Suprapubic skin (tissue), 3 donors: ENCODE data around the gene BRD3OS.

Source experiments
- POLR2A ChIP-seq, 2 donors: fragments of 450-650 bp; IDR thresholded peaks; one replicate each; pipeline ENCODE4 v1.6.1; 2017; ENCODE audit warnings: antibody characterized with exemption in 2 of 2, mild to moderate bottlenecking in 2 of 2, moderate library complexity in 2 of 2
- TF ChIP-seq, protein P1 (sequence below), 2 donors: fragments of 200-600 bp in 1 of 2; fragments of 450-650 bp in 1 of 2; sonication (generic) in 1 of 2; IDR thresholded peaks; one replicate each; pipeline ENCODE4 v1.5.1; 2016 to 2019; ENCODE audit warnings: antibody characterized with exemption in 2 of 2, mild to moderate bottlenecking in 1 of 2, moderate library complexity in 1 of 2

DNA sequence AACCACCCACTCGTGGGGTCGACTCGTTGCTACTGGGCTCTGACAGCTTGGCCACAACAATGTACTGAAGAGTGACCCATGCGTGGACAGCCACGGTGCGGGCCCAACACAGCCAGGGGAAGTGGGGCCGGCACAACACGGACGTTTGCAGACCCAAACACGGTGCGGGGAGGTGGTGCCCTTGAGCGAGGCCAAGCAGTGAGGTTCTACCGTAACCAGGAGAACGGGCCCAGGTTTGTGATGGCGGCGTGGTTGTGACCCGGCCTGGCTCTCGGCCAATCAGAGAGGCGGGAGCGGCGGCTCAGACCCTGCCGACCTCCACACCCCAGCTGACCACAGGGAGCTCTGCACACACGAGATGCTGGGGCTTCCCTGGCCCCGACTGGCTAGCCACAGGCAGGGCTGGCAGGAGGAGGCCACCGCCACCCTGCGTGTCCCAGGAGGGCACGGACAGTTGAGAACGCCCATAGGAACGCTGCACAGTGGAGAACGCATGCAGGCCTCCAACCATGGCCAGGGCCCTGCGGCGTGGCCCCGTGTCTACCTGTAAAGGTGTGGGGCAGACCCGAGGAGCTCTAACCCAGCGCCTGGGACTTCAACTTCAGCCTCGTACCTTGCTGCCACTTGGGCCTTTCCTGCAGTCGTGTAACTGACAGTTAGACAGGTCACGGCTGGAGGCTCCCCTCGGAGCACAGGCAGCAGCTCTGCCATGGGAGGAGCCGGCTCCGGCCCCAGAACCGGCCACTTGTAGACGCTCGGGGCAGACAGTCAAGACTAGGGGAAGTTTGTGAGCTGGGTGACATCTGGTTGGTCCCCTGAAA, 28.9 kb downstream of the BRD3OS start:
- TF ChIP-seq POLR2A (IDR thresholded peaks at IDR 0.05), result no peak
- TF ChIP-seq, protein P1, sequence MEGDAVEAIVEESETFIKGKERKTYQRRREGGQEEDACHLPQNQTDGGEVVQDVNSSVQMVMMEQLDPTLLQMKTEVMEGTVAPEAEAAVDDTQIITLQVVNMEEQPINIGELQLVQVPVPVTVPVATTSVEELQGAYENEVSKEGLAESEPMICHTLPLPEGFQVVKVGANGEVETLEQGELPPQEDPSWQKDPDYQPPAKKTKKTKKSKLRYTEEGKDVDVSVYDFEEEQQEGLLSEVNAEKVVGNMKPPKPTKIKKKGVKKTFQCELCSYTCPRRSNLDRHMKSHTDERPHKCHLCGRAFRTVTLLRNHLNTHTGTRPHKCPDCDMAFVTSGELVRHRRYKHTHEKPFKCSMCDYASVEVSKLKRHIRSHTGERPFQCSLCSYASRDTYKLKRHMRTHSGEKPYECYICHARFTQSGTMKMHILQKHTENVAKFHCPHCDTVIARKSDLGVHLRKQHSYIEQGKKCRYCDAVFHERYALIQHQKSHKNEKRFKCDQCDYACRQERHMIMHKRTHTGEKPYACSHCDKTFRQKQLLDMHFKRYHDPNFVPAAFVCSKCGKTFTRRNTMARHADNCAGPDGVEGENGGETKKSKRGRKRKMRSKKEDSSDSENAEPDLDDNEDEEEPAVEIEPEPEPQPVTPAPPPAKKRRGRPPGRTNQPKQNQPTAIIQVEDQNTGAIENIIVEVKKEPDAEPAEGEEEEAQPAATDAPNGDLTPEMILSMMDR (IDR thresholded peaks at IDR 0.05), result no peak
